ENCODE measurements around the gene ZNF555.
A peak's percentile ranks its signal among the peaks of the same experiment; 100 is the strongest.
"Not testable (repeated sequence)": the region's sequence is repeated elsewhere in the genome, so short reads cannot be mapped to it uniquely, and the experiment has no call there.

ZNF555 gene

GRCh38 chr19:2840794-2841791 lies at the start of gene ZNF555:
ZNF555 (plus strand) TSS chr19:2841475; CDS start chr19:2841573, 98 bp downstream.
- TF ChIP-seq CTCF (IDR thresholded peaks at IDR 0.05; ENCODE audit: borderline replicate concordance, insufficient read depth, low read depth, low read length), result peak; percentile 65
- peak within 1 kb of the TSS; percentile 87 for H3K4me3 ChIP-seq (ENCODE audit: low read depth, low read length)

GRCh38 chr19:2791876-2792275 lies 49.4 kb upstream of the ZNF555 start:
- H3K4me3 ChIP-seq (ENCODE audit: low read depth, low read length), result no peak overlapping the region
- no peak for TF ChIP-seq CTCF (IDR thresholded peaks at IDR 0.05; ENCODE audit: borderline replicate concordance, insufficient read depth, low read depth, low read length)

DNA sequence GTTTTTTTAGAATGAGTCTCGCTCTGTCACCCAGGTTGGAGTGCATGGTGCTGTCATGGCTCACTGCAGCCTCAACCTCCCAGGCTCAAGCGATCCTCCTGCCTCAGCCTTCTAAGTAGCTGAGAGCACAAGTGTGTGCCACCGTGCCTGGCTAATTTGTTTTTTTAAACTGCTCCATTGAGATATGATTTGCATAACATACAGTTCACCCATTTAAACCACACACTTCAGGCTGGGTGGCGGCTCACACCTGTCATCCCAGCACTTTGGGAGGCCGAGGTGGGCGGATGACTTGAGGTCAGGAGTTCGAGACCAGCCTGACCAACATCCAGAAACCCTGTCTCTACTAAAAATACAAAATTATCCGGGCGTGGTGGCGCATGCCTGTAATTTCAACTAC lies 48.6 kb upstream of the ZNF555 start:
- not testable (repeated sequence) for H3K4me3 ChIP-seq (ENCODE audit: low read depth, low read length)

DNA sequence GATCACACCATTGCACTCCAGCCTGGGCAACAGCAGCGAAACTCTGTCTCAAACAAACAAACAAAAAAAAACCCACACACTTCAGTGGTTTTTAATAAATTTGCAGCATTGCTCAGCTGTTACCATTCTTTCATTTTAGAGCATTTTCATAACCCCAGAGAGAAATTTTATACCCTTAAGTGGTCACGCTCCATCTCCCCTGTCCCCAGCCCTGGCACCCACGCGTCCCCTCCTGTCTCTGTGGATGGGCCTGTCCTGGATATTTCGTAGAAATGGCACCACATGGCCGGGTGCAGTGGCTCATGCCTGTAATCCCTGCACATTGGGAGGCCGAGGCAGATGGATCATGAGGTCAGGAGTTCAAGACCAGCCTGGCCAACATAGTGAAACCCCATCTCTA lies 48.1 kb upstream of the ZNF555 start:
- no peak for TF ChIP-seq CTCF (IDR thresholded peaks at IDR 0.05; ENCODE audit: borderline replicate concordance, insufficient read depth, low read depth, low read length)

GRCh38 chr19:2793577-2793976 lies 47.7 kb upstream of the ZNF555 start:
- no peak overlapping the region for H3K4me3 ChIP-seq (ENCODE audit: low read depth, low read length)
- no peak for TF ChIP-seq CTCF (IDR thresholded peaks at IDR 0.05; ENCODE audit: borderline replicate concordance, insufficient read depth, low read depth, low read length)

More for the DNA sequence above, 48.1 kb upstream of the ZNF555 start:
- no peak overlapping the region for H3K4me3 ChIP-seq (ENCODE audit: low read depth, low read length)

GRCh38 chr19:2795827-2796658 lies 45.2 kb upstream of the ZNF555 start:
- no peak overlapping the region for H3K4me3 ChIP-seq (ENCODE audit: low read depth, low read length)
- no peak for TF ChIP-seq CTCF (IDR thresholded peaks at IDR 0.05; ENCODE audit: borderline replicate concordance, insufficient read depth, low read depth, low read length)

- TF ChIP-seq CTCF (IDR thresholded peaks at IDR 0.05; ENCODE audit: borderline replicate concordance, insufficient read depth, low read depth, low read length), result no peak
- no peak overlapping the region for H3K4me3 ChIP-seq (ENCODE audit: low read depth, low read length)
These were observed 44.5 kb upstream of the ZNF555 start for GRCh38 chr19:2796659-2797266.
